Ascending aorta (tissue), 2 donors: ENCODE measurements around the gene PLCB1. TPM values are rescaled to one million over a fixed set of nuclear protein-coding genes. Genes with fewer than 3 reads are reported as not detected.

Source experiments
- DNase-seq, 2 donors: peaks; one replicate each; pipeline ENCODE4 v3.0.0-alpha.2; 2019; ENCODE audit warnings: low spot score in 2 of 2
- H3K27ac ChIP-seq, 2 donors: fragments of 200-600 bp; sonication (generic); one replicate each; pipeline ENCODE4 v1.5.1; 2016 to 2017; ENCODE audit warnings: mild to moderate bottlenecking in 1 of 2
- H3K27me3 ChIP-seq: fragments of 200-600 bp; sonication (generic); one replicate; pipeline ENCODE4 v1.5.1; 2017
- H3K36me3 ChIP-seq, 2 donors: fragments of 200-600 bp; sonication (generic); one replicate each; pipeline ENCODE4 v1.5.1; 2016
- H3K4me1 ChIP-seq, 2 donors: fragments of 200-600 bp; sonication (generic); one replicate each; pipeline ENCODE4 v1.5.1; 2016 to 2017; ENCODE audit warnings: mild to moderate bottlenecking in 1 of 2
- H3K4me3 ChIP-seq, 2 donors: fragments of 200-600 bp; sonication (generic); one replicate each; pipeline ENCODE4 v1.5.1; 2016 to 2017; ENCODE audit warnings: mild to moderate bottlenecking in 1 of 2
- H3K9me3 ChIP-seq, 2 donors: fragments of 200-600 bp; sonication (generic); one replicate each; pipeline ENCODE4 v1.5.1; 2016
- CTCF ChIP-seq, 3 experiments: fragments of 200-600 bp in 2 of 3; fragments of 450-650 bp in 1 of 3; sonication (generic) in 2 of 3; IDR thresholded peaks; one replicate each; pipeline ENCODE4 v1.5.1; 2016 to 2019; ENCODE audit warnings: antibody characterized with exemption in 3 of 3, mild to moderate bottlenecking in 1 of 3, moderate library complexity in 1 of 3
- intact Hi-C: fragments of 100-400 bp; cut with DNase I; formaldehyde crosslinking; loops from one replicate; pipeline ENCODE4 v1.15.1; 2023
- total RNA-seq: library from RNA; depleted of rRNA; stranded (reverse); fragments of >200 nt; gene quantifications from one replicate; pipeline ENCODE4 v1.1.0, GENCODE V29; 2016

PLCB1 gene
- total RNA-seq, 1 donor from 2014 or later = 22.9 TPM

GRCh38 chr20:8755340-8756118 is 623.5 kb downstream of the PLCB1 start:
- no peak for TF ChIP-seq CTCF (IDR thresholded peaks at IDR 0.05)
- Histone ChIP-seq H3K9me3 (no peaks in the 10 kb centered on the region), H3K4me1 (no peaks in the 10 kb centered on the region), H3K27ac (no peak overlapping the region), H3K4me3 (no peak overlapping the region), H3K36me3 (no peaks in the 10 kb centered on the region), H3K27me3 (no peaks in the 10 kb centered on the region)
- no peak for DNase-seq
- intact Hi-C loops = loop anchor here (5.0 to 10.0 kb wide), 2 partner anchors 309 to 607 kb away; partner anchors contain the start of gene PLCB4

DNA sequence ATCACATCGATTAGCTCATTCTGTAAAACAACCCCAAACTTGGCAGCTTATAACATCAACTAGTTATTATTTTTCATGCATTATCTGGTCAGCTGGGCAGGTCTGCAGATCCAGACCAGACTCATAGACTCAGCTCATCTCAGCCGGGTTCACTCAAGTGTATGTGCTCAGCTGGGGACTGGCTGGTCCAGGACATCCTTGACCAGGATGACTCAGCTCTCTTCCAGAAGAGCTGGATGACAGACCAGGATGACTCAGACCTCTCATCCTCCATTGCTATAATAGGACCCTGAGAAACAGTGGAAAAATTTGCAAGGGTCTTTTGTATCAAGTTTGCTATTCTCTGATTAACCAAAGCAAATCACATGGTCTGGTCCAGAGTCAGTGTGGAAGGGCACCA is 624.3 kb downstream of the PLCB1 start:
- Histone ChIP-seq H3K27me3 (no peaks in the 10 kb centered on the region), H3K4me1 (no peaks in the 10 kb centered on the region), H3K36me3 (no peaks in the 10 kb centered on the region), H3K27ac (no peak overlapping the region), H3K4me3 (no peak overlapping the region), H3K9me3 (no peaks in the 10 kb centered on the region)
- intact Hi-C loops = loop anchor here (5.0 to 10.0 kb wide), 2 partner anchors 308 to 606 kb away; partner anchors contain the start of gene PLCB4
- no peak for DNase-seq
- TF ChIP-seq CTCF (IDR thresholded peaks at IDR 0.05) = no peak

GRCh38 chr20:8757146-8757545 is 625.1 kb downstream of the PLCB1 start:
- intact Hi-C loops = loop anchor here (5.0 to 10.0 kb wide), 2 partner anchors 308 to 605 kb away; partner anchors contain the start of gene PLCB4
- DNase-seq = no peak
- H3K4me3 ChIP-seq = no peak overlapping the region
- no peaks in the 10 kb centered on the region for H3K27me3 ChIP-seq
- no peaks in the 10 kb centered on the region for H3K36me3 ChIP-seq
- H3K27ac ChIP-seq = no peak overlapping the region
- TF ChIP-seq CTCF (IDR thresholded peaks at IDR 0.05) = no peak
- no peaks in the 10 kb centered on the region for H3K4me1 ChIP-seq
- no peaks in the 10 kb centered on the region for H3K9me3 ChIP-seq

- DNase-seq = no peak
- no peaks in the 10 kb centered on the region for H3K36me3 ChIP-seq
- no peaks in the 10 kb centered on the region for H3K27me3 ChIP-seq
- no peak overlapping the region for H3K4me3 ChIP-seq
- no peaks in the 10 kb centered on the region for H3K9me3 ChIP-seq
- TF ChIP-seq CTCF (IDR thresholded peaks at IDR 0.05) = no peak
- no peak overlapping the region for H3K27ac ChIP-seq
- intact Hi-C loops = no loop called here
- no peaks in the 10 kb centered on the region for H3K4me1 ChIP-seq
Observed at GRCh38 chr20:8764344-8764962, 632.4 kb downstream of the PLCB1 start.

DNA sequence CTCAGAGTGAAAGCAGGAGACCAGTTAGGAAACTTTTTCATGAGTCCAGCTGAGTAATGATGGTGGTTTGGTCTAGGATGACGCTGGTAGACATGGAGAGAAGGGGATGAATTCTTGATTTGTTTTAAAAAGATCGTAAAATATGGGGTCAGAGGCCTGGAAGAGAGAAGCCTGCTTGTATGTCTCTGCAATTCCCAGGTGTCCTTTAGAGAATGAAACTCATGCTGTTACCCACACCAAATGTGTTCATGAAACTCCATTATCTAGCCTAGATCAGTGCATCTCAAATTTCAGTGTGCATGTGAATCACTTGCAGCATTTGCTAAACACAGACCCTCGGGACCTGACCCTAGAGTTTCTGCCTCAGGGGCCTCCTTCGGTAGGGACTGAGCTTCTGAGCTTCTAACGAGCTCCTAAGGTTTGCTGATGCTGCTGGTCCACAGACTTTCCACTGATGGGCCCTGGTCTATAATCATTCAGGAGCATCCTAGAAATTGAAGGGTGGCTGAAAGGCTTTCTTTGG is 634.9 kb downstream of the PLCB1 start:
- TF ChIP-seq CTCF (IDR thresholded peaks at IDR 0.05) = no peak
- no peak for DNase-seq
- no peaks in the 10 kb centered on the region for H3K4me1 ChIP-seq
- H3K9me3 ChIP-seq = no peaks in the 10 kb centered on the region
- no peaks in the 10 kb centered on the region for H3K36me3 ChIP-seq
- intact Hi-C loops = no loop called here
- no peak overlapping the region for H3K27ac ChIP-seq
- no peak overlapping the region for H3K4me3 ChIP-seq
- no peaks in the 10 kb centered on the region for H3K27me3 ChIP-seq
